Loucy (cell line): ENCODE results near the gene SARM1.

Experiments
- H2AFZ ChIP-seq: fragments of 200-600 bp; sonication (generic); 2 replicates; pipeline ENCODE4 v1.6.0; 2016; ENCODE audit warnings: antibody characterized with exemption, mild to moderate bottlenecking, low read length, moderate library complexity
- H3F3A ChIP-seq: fragments of 200-600 bp; 2 replicates; pipeline ENCODE4 v1.6.0; 2016; ENCODE audit warnings: antibody characterized with exemption, low read depth, mild to moderate bottlenecking
- H3K27me3 ChIP-seq: fragments of 200-600 bp; sonication (generic); 2 replicates; pipeline ENCODE4 v1.6.1; 2014; ENCODE audit warnings: low read length, mild to moderate bottlenecking; ENCODE audit not compliant: insufficient read depth, poor library complexity, severe bottlenecking
- H3K36me3 ChIP-seq: fragments of 200-600 bp; sonication (generic); 2 replicates; pipeline ENCODE4 v1.6.1; 2016; ENCODE audit warnings: low read length; ENCODE audit not compliant: insufficient read depth
- H3K4me1 ChIP-seq: fragments of 200-600 bp; sonication (generic); 2 replicates; pipeline ENCODE4 v1.5.1; 2014; ENCODE audit warnings: low read length, mild to moderate bottlenecking; ENCODE audit not compliant: insufficient read depth, poor library complexity, severe bottlenecking
- H3K4me2 ChIP-seq: fragments of 200-600 bp; sonication (generic); 2 replicates; pipeline ENCODE4 v1.6.0; 2014; ENCODE audit warnings: antibody characterized with exemption, low read length, low read depth, mild to moderate bottlenecking; ENCODE audit not compliant: poor library complexity, severe bottlenecking
- H3K4me3 ChIP-seq: fragments of 200-600 bp; sonication (generic); 2 replicates; pipeline ENCODE4 v1.5.1; 2014; ENCODE audit warnings: low read length, mild to moderate bottlenecking, mixed read lengths; ENCODE audit not compliant: poor library complexity, severe bottlenecking
- H3K79me2 ChIP-seq: fragments of 200-600 bp; sonication (generic); 2 replicates; pipeline ENCODE4 v1.6.1; 2014; ENCODE audit warnings: low read length; ENCODE audit not compliant: insufficient read depth
- H3K9ac ChIP-seq: fragments of 200-600 bp; sonication (generic); 2 replicates; pipeline ENCODE4 v1.6.0; 2014; ENCODE audit warnings: mild to moderate bottlenecking, low read depth, low read length, moderate library complexity; ENCODE audit not compliant: poor library complexity, severe bottlenecking
- H3K9me2 ChIP-seq: fragments of 200-600 bp; sonication (generic); replicated peaks from 2 replicates; pipeline ENCODE4 v1.6.1; 2016; ENCODE audit warnings: low read depth, low read length, mixed read lengths
- H3K9me3 ChIP-seq: fragments of 200-600 bp; sonication (generic); 2 replicates; pipeline ENCODE4 v1.6.1; 2014; ENCODE audit warnings: mild to moderate bottlenecking, antibody characterized with exemption, low read length, low read depth; ENCODE audit not compliant: insufficient read depth
- H4K20me1 ChIP-seq: fragments of 200-600 bp; sonication (generic); 2 replicates; pipeline ENCODE4 v1.6.0; 2014; ENCODE audit warnings: antibody characterized with exemption, low read length, mild to moderate bottlenecking; ENCODE audit not compliant: insufficient read depth, poor library complexity, severe bottlenecking
- EZH2phosphoT487 ChIP-seq: fragments of 200-600 bp; IDR thresholded peaks from 2 replicates; pipeline ENCODE4 v1.6.1; 2018; ENCODE audit warnings: antibody characterized with exemption, mild to moderate bottlenecking, moderate library complexity, borderline replicate concordance
- TF ChIP-seq, protein P1 (sequence below): fragments of 200-600 bp; sonication (generic); conservative IDR thresholded peaks from 2 replicates; pipeline ENCODE4 v1.5.1; 2014; ENCODE audit warnings: mild to moderate bottlenecking, antibody characterized with exemption, low read length

The SARM1 gene

DNA sequence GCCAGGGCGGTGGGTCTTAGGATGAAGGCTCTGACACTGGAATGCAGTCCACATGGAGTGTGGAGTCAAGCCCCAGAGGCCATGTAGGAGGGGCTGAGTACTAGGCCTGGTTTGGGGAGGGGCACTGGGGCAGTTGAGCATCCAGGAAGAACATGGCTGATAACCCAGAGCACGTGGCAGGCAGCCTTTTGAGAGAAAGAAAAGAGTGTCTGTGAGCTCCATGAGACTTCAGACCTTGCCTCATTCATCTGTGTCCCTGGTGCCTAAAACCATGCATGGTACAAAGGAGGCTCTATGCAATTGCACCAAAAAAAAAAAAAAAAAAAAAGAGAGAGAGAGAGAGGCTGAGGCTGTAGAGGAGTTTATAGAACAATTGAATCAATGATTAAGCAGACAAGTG lies 19.9 kb downstream of the SARM1 start:
- no peak overlapping the region for H3K4me2 ChIP-seq
- no peaks in the 10 kb centered on the region for H3K9me3 ChIP-seq
- H3K4me1 ChIP-seq, result no peaks in the 10 kb centered on the region
- no peaks in the 10 kb centered on the region for H3K79me2 ChIP-seq
- no peaks in the 10 kb centered on the region for H3K36me3 ChIP-seq
- H3F3A ChIP-seq, result no peaks in the 10 kb centered on the region
- no peak overlapping the region for H2AFZ ChIP-seq
- no peak overlapping the region for H3K9ac ChIP-seq
- no peak overlapping the region for H3K4me3 ChIP-seq
- no peaks in the 10 kb centered on the region for H3K9me2 ChIP-seq
- no peak for TF ChIP-seq EZH2phosphoT487
- TF ChIP-seq, protein P1, sequence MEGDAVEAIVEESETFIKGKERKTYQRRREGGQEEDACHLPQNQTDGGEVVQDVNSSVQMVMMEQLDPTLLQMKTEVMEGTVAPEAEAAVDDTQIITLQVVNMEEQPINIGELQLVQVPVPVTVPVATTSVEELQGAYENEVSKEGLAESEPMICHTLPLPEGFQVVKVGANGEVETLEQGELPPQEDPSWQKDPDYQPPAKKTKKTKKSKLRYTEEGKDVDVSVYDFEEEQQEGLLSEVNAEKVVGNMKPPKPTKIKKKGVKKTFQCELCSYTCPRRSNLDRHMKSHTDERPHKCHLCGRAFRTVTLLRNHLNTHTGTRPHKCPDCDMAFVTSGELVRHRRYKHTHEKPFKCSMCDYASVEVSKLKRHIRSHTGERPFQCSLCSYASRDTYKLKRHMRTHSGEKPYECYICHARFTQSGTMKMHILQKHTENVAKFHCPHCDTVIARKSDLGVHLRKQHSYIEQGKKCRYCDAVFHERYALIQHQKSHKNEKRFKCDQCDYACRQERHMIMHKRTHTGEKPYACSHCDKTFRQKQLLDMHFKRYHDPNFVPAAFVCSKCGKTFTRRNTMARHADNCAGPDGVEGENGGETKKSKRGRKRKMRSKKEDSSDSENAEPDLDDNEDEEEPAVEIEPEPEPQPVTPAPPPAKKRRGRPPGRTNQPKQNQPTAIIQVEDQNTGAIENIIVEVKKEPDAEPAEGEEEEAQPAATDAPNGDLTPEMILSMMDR, result no peak
- H3K27me3 ChIP-seq, result no peaks in the 10 kb centered on the region
- H4K20me1 ChIP-seq, result no peaks in the 10 kb centered on the region

DNA sequence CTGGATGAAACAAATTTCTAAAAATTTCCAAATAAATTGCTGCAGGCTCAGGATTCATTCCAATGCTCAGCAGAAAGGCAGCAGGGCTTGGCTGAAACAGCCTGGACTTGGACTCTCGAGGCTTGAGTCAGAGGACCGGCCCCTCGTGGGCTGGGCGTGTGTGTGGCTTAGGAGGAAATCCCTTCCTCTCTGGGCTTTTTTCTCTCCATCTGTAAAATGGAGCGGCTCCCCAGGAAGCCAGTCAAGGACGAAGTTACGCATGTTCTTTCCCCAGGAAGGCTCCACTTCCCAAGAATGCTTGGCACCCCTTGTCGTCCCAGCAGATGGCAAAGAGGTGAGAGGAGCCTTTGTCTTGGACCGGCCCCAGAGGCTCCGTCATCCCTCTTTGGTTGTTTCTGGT lies 21.0 kb downstream of the SARM1 start:
- no peak overlapping the region for H3K4me2 ChIP-seq
- no peak overlapping the region for H3K4me3 ChIP-seq
- H3K79me2 ChIP-seq, result no peaks in the 10 kb centered on the region
- no peaks in the 10 kb centered on the region for H4K20me1 ChIP-seq
- no peaks in the 10 kb centered on the region for H3K4me1 ChIP-seq
- H3K27me3 ChIP-seq, result no peaks in the 10 kb centered on the region
- H3K9me3 ChIP-seq, result no peaks in the 10 kb centered on the region
- H3F3A ChIP-seq, result no peaks in the 10 kb centered on the region
- no peak overlapping the region for H2AFZ ChIP-seq
- TF ChIP-seq EZH2phosphoT487, result no peak
- TF ChIP-seq, protein P1, result no peak
- H3K9me2 ChIP-seq, result no peaks in the 10 kb centered on the region
- H3K9ac ChIP-seq, result no peak overlapping the region
- H3K36me3 ChIP-seq, result no peaks in the 10 kb centered on the region

DNA sequence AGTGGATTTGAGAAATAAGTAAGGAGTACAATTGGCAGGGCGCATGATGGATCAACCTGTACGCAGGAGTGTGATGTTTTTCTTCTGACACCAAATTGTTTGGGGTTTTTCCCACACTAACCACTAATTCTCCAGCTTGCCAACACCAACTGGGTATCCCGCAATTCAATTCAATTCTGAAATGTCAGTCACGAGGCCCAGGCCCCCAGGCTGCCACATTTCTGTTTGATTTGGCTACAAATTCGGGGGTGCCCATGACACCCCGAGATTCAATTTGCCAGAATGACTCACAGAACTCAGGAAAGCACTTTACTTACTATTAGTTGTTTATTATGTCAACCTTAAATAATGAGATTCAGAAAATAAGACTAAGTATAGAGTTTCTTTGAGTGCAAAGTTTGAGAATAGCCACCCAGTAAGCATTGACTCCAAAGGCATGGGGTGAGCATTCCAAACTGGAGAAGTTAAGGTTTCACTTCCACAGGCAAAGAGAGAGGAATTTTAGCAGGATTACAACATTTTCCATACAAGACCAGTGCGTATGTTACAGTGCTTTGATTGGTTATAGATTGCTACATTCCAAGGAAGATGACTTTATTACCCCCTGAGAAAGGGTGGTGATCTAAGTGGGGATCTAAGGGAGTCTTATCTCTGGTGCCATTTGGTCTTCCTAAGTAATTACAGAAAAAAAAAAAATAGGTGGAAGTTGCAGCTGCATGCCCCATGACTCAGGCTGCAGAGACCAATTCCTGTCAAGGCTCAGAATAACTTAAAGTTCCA lies 23.0 kb downstream of the SARM1 start:
- Histone ChIP-seq H3K4me1 (no peaks in the 10 kb centered on the region), H3K36me3 (no peaks in the 10 kb centered on the region)

More for the DNA sequence above, 23.0 kb downstream of the SARM1 start:
- Histone ChIP-seq H3K9ac (no peak overlapping the region), H2AFZ (no peak overlapping the region), H4K20me1 (no peaks in the 10 kb centered on the region), H3K4me3 (no peak overlapping the region), H3K9me3 (no peaks in the 10 kb centered on the region), H3K9me2 (no peaks in the 10 kb centered on the region), H3K27me3 (no peaks in the 10 kb centered on the region), H3K4me2 (no peak overlapping the region), H3F3A (no peaks in the 10 kb centered on the region), H3K79me2 (no peaks in the 10 kb centered on the region)
- no peak for TF ChIP-seq EZH2phosphoT487
- TF ChIP-seq, protein P1, result no peak
